NCI-H1417 (cell line): ENCODE data around the gene ELAC2.
A peak's percentile ranks its signal among the peaks of the same experiment; 100 is the strongest.
"Not testable (repeated sequence)": the region's sequence is repeated elsewhere in the genome, so short reads cannot be mapped to it uniquely, and the experiment has no call there.

Source experiments
- DNase-seq, 3 experiments: peaks; one replicate each; lab custom pipeline; 2025; lab: John Stamatoyannopoulos, UW

The ELAC2 gene

DNA sequence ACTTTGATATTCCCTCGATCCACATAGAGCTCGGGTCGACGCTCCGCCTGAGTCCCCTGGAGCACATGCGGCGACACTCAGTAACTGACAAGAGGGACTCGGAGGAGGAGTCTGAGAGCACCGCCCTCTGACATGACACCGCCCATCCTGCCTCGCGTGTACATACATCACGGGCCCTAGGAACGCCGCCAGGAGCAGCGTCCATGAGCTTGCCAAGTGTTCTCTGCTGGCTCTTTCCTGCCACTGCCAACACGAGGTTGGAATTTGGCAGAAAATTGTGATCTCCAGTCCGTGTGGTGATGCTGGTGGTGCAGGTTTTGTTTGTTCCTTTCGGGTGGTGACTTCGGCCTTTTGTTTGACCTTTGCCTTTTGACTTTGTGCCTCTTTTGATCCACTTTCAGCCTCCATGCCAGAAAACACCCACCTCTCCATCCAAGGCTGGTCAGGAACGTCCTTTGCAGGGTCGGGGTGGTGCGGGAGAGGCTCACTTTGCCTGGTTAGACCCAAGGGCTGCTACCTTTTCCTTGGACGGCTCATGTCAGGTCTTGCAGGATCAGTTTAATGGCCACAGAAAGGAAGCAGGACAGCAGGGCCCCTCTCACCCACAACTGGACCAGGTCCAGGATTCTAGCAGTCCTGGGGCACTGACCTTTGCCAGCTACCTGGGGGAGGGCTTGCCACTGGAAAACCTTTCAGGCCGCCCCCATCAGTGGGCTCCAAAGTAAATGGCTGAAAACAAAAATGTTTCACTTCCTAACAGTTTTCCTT lies 27.6 kb downstream of the ELAC2 start:
- DNase-seq: no peak

- peak in 2 of 3 experiments; percentile 9 to 32 for DNase-seq
Measured at GRCh38 chr17:12987120-12987519, 30.7 kb downstream of the ELAC2 start.

DNA sequence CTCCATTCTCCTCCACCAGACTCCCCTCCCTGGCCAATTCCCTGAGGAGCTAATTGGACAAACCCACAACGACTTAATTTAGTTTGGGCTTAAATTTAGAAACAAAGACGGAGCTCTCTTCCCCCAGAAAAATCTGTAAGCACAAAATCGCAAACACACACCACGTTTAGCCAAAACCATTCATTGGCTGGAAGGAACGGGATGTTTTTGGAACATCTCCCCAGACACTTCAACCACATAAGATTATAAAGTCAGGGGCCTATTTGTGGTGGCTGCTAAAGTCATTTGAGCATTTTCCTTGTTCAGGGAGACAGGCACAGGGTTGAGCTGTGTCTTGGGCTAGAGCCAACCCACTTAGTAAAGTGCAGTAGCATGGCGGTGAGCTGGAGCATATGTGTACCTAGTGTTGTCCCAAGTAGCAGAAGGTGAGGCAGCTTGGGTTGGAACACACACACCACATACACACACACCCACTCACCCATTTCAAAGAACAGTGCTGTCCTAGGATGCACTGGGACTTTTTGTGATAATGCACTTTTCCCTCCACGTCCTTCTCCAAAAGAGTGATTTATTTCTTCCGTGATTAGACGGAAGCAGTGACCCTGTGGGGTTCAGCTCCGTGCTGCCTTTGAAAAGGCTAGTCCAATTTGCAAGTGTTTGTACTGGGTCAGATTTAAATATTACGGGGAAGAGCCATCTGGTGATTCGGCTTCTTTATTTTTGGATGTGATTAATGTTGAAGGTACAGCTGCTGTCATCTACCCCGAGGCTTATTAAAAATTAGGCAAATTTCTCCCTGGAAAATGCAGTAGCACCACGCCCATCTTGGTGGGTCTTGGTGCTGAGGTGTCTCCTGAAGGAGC lies 32.2 kb downstream of the ELAC2 start:
- DNase-seq: no peak

DNA sequence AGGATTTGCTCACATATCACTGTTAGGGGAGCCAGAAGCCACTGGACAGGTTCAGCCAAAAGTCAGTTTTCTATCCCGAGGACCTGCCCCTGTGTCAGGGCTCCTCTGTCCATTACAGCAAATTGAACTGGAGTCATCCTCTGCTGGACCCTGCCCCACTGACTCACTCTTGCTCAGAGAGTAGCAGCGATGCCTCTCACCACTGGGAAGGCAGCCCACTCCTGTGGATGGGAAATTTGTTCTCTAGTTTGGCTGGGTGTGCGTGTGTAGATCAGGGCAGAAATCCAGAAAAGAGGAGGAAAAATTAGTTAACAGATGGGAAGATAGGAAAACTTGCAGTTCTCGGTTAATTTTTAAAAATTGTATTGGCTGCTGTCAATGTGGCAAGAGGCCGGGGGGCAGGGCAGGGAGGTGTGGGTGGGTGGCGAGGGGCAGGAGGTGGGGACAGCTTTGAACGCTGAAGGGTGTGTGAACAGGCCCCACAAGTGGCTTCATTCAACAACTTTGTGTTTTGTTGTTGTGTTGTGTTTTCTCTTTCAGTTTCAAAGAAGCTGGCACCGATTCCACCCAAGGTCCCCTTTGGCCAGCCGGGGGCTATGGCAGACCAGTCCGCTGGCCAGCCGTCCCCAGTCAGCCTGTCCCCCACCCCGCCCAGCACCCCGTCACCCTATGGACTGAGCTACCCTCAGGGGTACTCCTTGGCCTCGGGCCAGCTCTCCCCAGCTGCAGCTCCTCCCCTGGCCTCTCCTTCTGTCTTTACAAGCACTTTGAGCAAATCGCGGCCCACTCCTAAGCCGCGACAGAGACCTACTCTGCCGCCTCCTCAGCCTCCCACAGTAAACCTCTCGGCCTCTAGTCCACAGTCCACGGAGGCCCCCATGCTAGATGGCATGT lies 33.6 kb downstream of the ELAC2 start:
- no peak for DNase-seq

- no peak for DNase-seq
Measured at GRCh38 chr17:12982224-12982623, 35.6 kb downstream of the ELAC2 start.

GRCh38 chr17:12979826-12980500 lies 37.9 kb downstream of the ELAC2 start:
- DNase-seq: no peak

DNA sequence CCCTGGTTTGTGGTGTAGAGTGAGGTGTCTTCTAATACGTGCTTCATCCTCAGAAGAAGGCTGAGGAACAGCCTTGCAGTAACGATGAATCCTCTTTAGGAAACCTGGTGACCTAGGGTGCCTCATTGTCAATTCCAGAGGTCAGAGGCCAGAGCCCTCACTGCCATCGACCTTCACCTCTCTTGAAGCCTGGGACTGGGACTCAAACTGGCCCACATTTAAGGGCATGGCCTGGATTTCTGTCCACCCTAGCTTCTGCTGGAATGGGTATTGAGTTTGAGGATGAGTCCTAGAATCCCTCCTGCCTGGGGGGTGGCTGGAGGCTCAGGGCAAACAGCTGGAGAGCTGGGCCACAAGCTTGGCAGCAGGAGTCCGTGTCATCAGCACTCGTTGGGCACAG lies 38.6 kb downstream of the ELAC2 start:
- no peak for DNase-seq

DNA sequence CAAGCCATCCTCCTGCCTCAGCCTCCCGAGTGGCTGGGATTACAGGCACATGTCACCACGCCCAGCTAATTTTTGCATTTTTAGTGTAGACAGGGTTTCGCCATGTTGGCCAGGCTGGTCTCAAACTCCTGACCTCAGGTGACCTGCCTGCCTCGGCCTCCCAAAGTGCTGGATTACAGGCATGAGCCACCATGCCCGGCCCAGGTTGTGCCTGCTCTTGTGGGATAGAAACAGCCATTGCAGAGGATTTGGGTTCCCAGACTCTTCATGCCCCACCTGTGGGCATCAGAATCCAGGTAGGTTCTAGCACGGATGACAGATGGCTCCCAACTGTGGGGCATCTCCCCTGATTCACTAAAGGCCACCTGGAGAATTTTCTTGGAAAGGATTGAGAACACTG lies 39.0 kb downstream of the ELAC2 start:
- not testable (repeated sequence) for DNase-seq

DNA sequence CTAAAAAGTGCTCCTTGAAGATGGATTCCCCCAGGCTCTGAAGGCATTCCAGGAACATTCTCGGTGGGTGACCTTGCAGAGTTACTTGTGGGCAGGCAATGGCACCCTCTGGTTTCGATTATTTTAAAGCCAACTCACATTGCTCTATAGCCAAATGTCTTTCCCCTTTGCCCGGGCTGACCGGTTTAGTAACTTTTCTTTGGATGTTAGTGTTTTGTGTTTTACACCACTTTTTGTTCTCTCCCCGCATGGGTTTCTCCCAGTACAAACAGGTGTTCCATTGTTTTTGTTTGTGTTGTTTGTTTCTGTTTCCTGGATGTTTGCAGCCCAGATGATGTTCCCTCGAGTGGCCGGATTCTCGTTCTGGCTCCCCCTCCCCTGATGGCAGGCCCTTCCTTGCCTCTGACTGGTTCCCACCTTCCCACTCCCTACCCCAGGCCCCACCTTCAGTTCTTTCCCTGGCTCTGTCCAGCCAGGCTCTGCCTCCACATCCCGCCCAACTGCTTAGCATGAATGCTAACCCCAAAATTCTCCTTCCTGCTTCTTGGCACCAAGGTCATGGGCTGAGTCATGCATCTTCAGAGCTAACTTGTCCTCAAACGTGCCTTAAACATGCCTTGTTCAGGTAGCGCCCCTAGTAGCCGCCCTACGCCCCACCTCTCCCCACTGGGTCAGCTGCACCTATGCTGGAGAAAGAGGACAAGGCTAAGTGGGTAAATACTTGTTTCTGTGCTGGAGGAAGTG lies 40.6 kb downstream of the ELAC2 start:
- no peak for DNase-seq

GRCh38 chr17:12974005-12974531 lies 43.8 kb downstream of the ELAC2 start:
- no peak for DNase-seq

DNA sequence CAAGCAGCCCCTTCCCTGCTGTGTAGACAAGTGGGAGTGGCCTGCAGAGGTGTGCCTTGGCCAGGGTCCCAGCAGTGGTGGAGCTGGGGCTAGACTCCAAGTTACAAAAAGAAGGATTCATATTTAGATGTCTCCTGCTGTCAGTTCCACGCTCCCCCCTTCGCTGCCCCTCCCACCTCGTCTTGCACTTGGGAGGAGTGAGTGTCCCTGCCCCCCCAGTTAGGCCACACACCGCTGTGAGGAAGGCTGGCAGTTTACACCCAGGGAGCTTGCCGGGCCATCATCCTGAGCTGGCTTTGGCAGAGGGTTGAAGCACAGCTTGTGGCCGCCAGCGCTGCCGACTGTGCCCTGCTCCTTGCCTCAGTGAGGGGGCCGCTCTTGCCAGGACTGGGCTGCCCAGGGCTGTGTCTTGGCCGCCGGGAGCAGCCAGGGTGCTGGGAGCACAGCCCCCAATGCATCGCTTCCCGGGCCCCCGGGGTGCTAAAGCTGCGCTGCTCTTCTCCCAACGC lies 44.3 kb downstream of the ELAC2 start:
- no peak for DNase-seq

DNA sequence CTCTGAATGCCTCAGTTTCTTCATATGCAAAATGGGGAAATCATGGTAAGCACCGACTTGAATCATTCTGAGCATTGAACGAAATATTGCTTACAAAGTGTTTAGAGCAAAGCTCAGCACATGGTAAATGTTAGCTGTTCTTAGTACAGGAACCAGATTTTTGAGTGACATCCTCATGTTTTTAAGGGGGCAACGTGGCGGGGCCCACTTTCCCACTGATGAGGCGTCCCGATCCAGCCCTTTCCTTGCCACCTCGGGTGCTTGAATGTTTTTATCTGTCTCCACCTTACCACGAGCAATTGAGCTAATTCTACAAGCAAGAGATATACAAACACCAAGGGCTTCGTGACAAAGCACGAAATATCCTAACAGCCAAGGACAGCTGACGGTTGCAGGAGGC lies 49.9 kb downstream of the ELAC2 start:
- DNase-seq: no peak

DNA sequence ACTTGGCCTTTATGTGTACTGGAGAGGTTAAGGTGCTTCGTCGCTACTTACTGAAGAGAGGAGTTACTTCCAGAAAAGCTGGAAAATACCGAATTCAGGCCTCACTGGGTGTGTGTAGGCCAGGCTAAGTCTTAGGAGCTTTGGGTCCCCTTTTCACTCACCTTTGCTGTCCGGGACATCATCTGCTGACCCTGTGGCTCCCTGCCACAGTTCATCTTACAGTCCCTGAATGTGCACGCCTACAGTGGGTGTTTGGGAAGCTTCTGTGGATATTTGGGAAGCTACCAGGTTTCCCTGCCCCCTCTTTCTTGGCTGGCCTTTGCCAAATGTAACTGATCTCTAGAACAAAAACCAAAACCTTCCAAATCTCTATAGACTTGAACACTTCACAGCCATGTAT lies 51.4 kb downstream of the ELAC2 start:
- DNase-seq: no peak

DNA sequence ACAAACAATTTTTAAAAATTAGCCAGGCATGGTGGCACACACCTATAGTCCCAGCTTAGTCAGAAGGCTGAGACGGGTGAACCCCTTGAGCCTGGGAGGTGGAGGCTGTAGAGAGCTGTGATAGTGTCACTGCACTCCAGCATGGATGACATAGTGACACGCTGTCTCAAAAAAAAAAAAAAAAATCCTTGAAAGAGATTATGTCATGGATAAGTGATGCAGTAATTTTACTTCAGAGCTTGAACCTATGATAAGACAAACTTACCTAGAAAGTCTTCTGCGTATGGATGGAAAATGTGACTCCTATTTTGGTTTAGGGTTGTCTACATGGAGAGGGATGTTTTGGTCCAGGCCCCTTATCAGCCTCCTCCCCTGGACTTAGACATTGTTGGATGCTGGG lies 51.8 kb downstream of the ELAC2 start:
- DNase-seq: no peak

GRCh38 chr17:12964840-12965239 lies 53.0 kb downstream of the ELAC2 start:
- no peak for DNase-seq

- no peak for DNase-seq
Measured at GRCh38 chr17:12964162-12964561, 53.7 kb downstream of the ELAC2 start.

DNA sequence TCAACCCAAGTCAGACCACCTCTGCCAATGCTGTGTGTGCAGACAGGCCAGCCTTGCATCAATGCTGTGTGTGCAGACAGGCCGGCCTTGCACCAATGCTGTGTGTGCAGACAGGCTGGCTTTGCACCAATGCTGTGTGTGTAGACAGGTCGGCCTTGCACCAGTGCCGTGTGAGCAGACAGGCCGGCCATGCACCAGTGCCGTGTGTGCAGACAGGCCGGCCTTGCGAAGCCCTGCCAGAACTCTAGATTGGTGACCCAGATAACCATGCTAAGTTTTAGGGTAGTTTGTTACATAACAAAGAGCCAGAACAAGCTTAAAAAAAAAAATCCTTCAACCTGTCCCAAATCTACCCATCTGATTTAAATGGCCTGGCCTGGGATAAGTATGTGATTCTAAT lies 54.3 kb downstream of the ELAC2 start:
- no peak for DNase-seq

- no peak for DNase-seq
Measured at GRCh38 chr17:12961655-12962054, 56.2 kb downstream of the ELAC2 start.

GRCh38 chr17:12959441-12959840 lies 58.4 kb downstream of the ELAC2 start:
- DNase-seq: no peak

DNA sequence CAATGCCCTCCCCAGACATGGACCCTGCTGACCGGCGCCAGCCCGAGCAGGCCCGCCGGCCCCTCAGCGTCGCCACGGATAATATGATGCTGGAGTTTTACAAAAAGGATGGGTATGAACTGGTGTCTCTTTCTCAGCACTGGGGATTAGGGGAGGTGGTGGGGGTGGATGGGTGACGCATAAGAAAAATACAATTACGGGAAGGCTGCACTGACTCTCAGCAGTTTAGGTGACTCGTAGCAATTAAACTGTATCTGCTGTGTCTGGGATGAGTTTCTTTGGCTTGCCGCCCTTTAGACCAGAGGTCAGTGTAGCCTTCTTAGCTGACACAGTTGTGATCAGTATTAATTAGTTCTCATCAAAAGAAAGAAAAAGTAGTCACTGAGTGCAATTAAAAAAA lies 59.0 kb downstream of the ELAC2 start:
- no peak for DNase-seq

GRCh38 chr17:12955521-12955920 lies 62.3 kb downstream of the ELAC2 start:
- no peak for DNase-seq
